GM12878 (cell line): Measurements from ENCODE around the gene MAP3K10. TPM values are rescaled to one million over a fixed set of nuclear protein-coding genes. Genes with fewer than 3 reads are reported as not detected.

ENCODE experiments used
- ATAC-seq: fragments of 200-7000 bp; cut with Tn5 transposase; 3 replicates; pipeline ENCODE4 v1.9.1; 2020; ENCODE audit warnings: mild to moderate bottlenecking, moderate library complexity
- BruUV-seq: library from RNA; stranded (reverse); fragments of 400-500 nt; replicated peaks from 2 replicates; lab custom pipeline; 2021; lab: Mats Ljungman, UMichigan
- CTCF ChIA-PET: fragments of 300-600 bp; sonication (Branson Sonifier 250); formaldehyde crosslinking; extraction: SDS; loops from one replicate; lab custom pipeline; 2021; ENCODE audit warnings: inconsistent platforms; lab: Yijun Ruan, JAX
- POLR2A ChIA-PET: fragments of 350-600 bp; formaldehyde crosslinking; extraction: SDS; loops from one replicate; lab custom pipeline; 2021; ENCODE audit warnings: inconsistent platforms; lab: Charles Lee
- RAD21 ChIA-PET: fragments of 300-600 bp; sonication (Branson Sonifier 250); formaldehyde crosslinking; loops from one replicate; lab custom pipeline; 2023; ENCODE audit warnings: antibody characterized with exemption; ENCODE audit not compliant: unreplicated experiment; lab: Charles Lee
- SMC1A ChIA-PET: fragments of 300-600 bp; sonication (Branson Sonifier 250); formaldehyde crosslinking; loops from one replicate; lab custom pipeline; 2023; ENCODE audit not compliant: unreplicated experiment, uncharacterized antibody; lab: Charles Lee
- DNase-seq: peaks from one replicate; pipeline ENCODE4 v3.0.0-alpha.2; 2011; ENCODE audit warnings: low read depth, low spot score
- FAIRE-seq: peaks from 3 replicates; lab custom pipeline; 2011; peaks lifted over from hg19 to GRCh38; lab: Jason Lieb, UNC
- H2AFZ ChIP-seq: 2 replicates; pipeline ENCODE4 v1.6.0; 2011; ENCODE audit warnings: low read depth, low read length, control low read depth; ENCODE audit not compliant: control insufficient read depth
- H3K27ac ChIP-seq: 2 replicates; pipeline ENCODE4 v1.5.1; 2011; ENCODE audit warnings: control low read depth; ENCODE audit not compliant: control insufficient read depth, insufficient read depth
- H3K27me3 ChIP-seq, 2 experiments: replicated peaks in 1 of 2; 2 replicates each; pipeline versions ENCODE4 v1.6.0 to v1.6.1; 2011; ENCODE audit warnings: low read length in 1 of 2; ENCODE audit not compliant: control insufficient read depth in 2 of 2, insufficient read depth in 2 of 2
- H3K36me3 ChIP-seq, 2 experiments: 2 replicates each; pipeline ENCODE4 v1.5.1; 2011; ENCODE audit warnings: low read length in 1 of 2; ENCODE audit not compliant: control insufficient read depth in 2 of 2, insufficient read depth in 2 of 2
- H3K4me1 ChIP-seq: 2 replicates; pipeline ENCODE4 v1.6.1; 2011; ENCODE audit warnings: mild to moderate bottlenecking, low read length, moderate library complexity, mixed read lengths; ENCODE audit not compliant: control insufficient read depth, insufficient read depth
- H3K4me2 ChIP-seq: 2 replicates; pipeline ENCODE4 v1.6.0; 2011; ENCODE audit warnings: control low read depth; ENCODE audit not compliant: control insufficient read depth, insufficient read depth
- H3K4me3 ChIP-seq: fragments of 200-600 bp; sonication (generic); 2 replicates; pipeline ENCODE4 v1.5.1; 2016
- H3K79me2 ChIP-seq: 2 replicates; pipeline ENCODE4 v1.6.0; 2011; ENCODE audit warnings: low read length; ENCODE audit not compliant: control insufficient read depth, insufficient read depth
- H3K9ac ChIP-seq: 2 replicates; pipeline ENCODE4 v1.8.0; 2011; ENCODE audit warnings: low read length, control low read depth, mixed read lengths; ENCODE audit not compliant: control insufficient read depth, insufficient read depth
- H3K9me3 ChIP-seq: replicated peaks from 3 replicates; pipeline ENCODE4 v1.5.1; 2011; ENCODE audit warnings: mild to moderate bottlenecking, low read length; ENCODE audit not compliant: control insufficient read depth, insufficient read depth
- H4K20me1 ChIP-seq: 2 replicates; pipeline ENCODE4 v1.6.0; 2011; ENCODE audit not compliant: control insufficient read depth, insufficient read depth
- GABPA ChIP-seq: IDR thresholded peaks from 2 replicates; pipeline ENCODE4 v1.6.1; 2014; ENCODE audit warnings: antibody characterized with exemption, low read depth, mild to moderate bottlenecking, inconsistent platforms
- JUNB ChIP-seq: IDR thresholded peaks from 2 replicates; pipeline ENCODE4 v1.6.1; 2016; ENCODE audit warnings: antibody characterized with exemption, mild to moderate bottlenecking
- JUND ChIP-seq: IDR thresholded peaks from 2 replicates; pipeline ENCODE4 v1.6.1; 2012; ENCODE audit warnings: low read depth, mild to moderate bottlenecking, low read length, improper control_type of control experiment, moderate library complexity
- PKNOX1 ChIP-seq: fragments of 450-650 bp; IDR thresholded peaks from 2 replicates; pipeline ENCODE4 v1.6.1; 2016; ENCODE audit warnings: mild to moderate bottlenecking
- PML ChIP-seq: IDR thresholded peaks from 2 replicates; pipeline ENCODE4 v1.6.1; 2012; ENCODE audit warnings: low read length, inconsistent platforms
- REST ChIP-seq: IDR thresholded peaks from 2 replicates; pipeline ENCODE4 v1.6.1; 2012; ENCODE audit warnings: mild to moderate bottlenecking, low read depth, low read length
- SMC3 ChIP-seq: IDR thresholded peaks from 2 replicates; pipeline ENCODE4 v1.6.1; 2011; ENCODE audit warnings: low read length, improper control_type of control experiment, borderline replicate concordance
- USF2 ChIP-seq: IDR thresholded peaks from 2 replicates; pipeline ENCODE4 v1.6.1; 2011; ENCODE audit warnings: low read depth, low read length, improper control_type of control experiment, borderline replicate concordance
- WGBS: methylation state at CpG from one replicate; pipeline ENCODE4 v1.1.6; 2016; ENCODE audit warnings: low lambda C conversion rate; ENCODE audit not compliant: insufficient replicate concordance, insufficient coverage; ENCODE audit errors: missing lambda C conversion rate; 5-methylcytosine and 5-hydroxymethylcytosine counted together
- in situ Hi-C: fragments of 300-500 bp; cut with MboI; formaldehyde crosslinking; loops from 9 replicates; pipeline ENCODE4 v1.14.3; 2018; ENCODE audit warnings: mixed read lengths
- intact Hi-C: fragments of 100-400 bp; cut with micrococcal nuclease; formaldehyde crosslinking; loops from one replicate; pipeline ENCODE4 v1.14.2; 2022; ENCODE audit not compliant: unreplicated experiment
- polyA plus RNA-seq, 11 experiments: library from polyadenylated mRNA; depleted of rRNA in 4 of 11; unstranded in 6 of 11; stranded (reverse) in 5 of 11; fragments of >200 nt; fragmentation: Nextera tagmentation in 4 of 11; fragmentation: Illumina TruSeq in 1 of 11; extraction: Ambion mirVana in 4 of 11; extraction: Trizol in 1 of 11; gene quantifications; 1 replicate in 1 of 11; 2 replicates in 10 of 11; pipeline versions ENCODE4 v1.2.1 to v1.2.3, GENCODE V29; 2011 to 2016; ENCODE audit warnings: inconsistent platforms in 2 of 11, missing spikeins in 2 of 11, low read depth in 1 of 11
- total RNA-seq, 4 experiments: library from RNA; depleted of rRNA in 3 of 4; stranded (reverse); fragments of >200 nt in 3 of 4; fragmentation: Illumina TruSeq in 1 of 4; extraction: Trizol in 1 of 4; gene quantifications; 2 replicates each; pipeline versions ENCODE4 v1.2.1 to v1.2.3, GENCODE V29; 2013 to 2021
- TF ChIP-seq, protein P1 (sequence below): IDR thresholded peaks from 2 replicates; pipeline ENCODE4 v1.6.1; 2011; ENCODE audit warnings: mild to moderate bottlenecking, low read depth, low read length, moderate library complexity; ENCODE audit not compliant: insufficient replicate concordance

The MAP3K10 gene
- total and polyA plus RNA-seq, 10 of the 15 experiments (the other 5 are each of a cell fraction or from before 2014, with no cell fraction given) = 0.11 to 16.6 (median 2.6) TPM

DNA sequence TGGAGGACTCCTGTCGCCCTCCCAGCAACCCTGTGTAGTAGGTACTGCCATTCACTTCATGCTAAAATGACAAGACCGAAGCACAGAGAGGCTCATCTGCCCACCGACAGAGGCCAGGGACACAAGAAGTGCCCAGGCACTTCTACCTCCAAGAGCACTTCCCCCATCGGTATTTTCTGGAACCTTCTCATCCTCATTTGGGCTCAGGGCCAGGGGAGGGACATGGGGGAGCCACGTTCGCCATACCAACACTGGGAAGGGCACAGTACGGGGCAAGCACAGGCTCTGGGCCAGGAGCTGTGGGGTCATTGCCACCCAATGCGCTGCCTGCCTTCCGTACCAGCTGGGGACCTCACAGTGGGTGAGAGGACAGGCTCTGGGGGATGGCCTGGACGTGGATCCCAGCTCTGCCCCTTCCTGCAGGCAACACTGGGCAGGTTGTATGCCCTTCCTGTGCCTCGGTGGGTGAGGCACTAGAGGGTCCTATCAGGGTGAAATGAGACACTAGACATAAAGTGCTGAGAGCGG lies 56.6 kb downstream of the MAP3K10 start (continued):
- no peak for TF ChIP-seq USF2

DNA sequence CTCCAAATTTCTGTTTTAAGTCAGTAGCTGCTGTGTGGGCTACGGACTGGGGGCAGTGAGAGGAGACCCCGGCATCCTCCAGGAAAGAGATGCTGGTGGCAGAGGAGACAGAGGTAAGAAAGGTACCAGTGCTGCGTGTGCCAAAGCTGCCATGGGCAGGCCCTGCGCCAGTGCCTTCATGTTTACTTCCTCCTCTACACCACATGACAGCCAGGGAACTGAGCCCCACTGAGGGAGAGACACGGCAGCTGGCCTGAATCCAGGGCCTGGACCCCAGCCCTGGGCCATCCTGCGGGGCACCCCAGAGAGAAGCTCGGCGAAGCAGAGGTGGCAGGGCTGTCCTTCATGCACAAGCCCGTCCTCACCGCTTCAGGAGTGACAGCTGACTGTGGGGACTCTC lies 58.0 kb downstream of the MAP3K10 start:
- FAIRE-seq (no peak), DNase-seq (no peak), ATAC-seq (no peak)
- no peak overlapping the region for H2AFZ ChIP-seq
- no peak overlapping the region for H3K4me2 ChIP-seq
- no peak overlapping the region for H3K27ac ChIP-seq
- TF ChIP-seq PKNOX1 = no peak
- TF ChIP-seq REST = no peak
- TF ChIP-seq JUND = no peak
- TF ChIP-seq JUNB = no peak
- no peak for TF ChIP-seq SMC3
- no peak for TF ChIP-seq GABPA
- TF ChIP-seq, protein P1, sequence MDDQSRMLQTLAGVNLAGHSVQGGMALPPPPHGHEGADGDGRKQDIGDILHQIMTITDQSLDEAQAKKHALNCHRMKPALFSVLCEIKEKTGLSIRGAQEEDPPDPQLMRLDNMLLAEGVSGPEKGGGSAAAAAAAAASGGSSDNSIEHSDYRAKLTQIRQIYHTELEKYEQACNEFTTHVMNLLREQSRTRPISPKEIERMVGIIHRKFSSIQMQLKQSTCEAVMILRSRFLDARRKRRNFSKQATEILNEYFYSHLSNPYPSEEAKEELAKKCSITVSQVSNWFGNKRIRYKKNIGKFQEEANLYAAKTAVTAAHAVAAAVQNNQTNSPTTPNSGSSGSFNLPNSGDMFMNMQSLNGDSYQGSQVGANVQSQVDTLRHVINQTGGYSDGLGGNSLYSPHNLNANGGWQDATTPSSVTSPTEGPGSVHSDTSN = no peak
- TF ChIP-seq PML = no peak
- H3K79me2 ChIP-seq = peaks cover 2% of the 10 kb centered on the region; the same call in 1 of the 2 replicates
- peaks cover 14 to 15% of the 10 kb centered on the region in 2 experiments; a peak in 3 of 4 replicates for H3K36me3 ChIP-seq
- no peaks in the 10 kb centered on the region for H3K27me3 ChIP-seq
- RAD21 ChIA-PET = no interaction called here
- no peak overlapping the region for H3K9ac ChIP-seq
- intact Hi-C loops = no loop called here
- H3K4me3 ChIP-seq = no peak overlapping the region
- 76% methylated on average over 10 of the region's 10 CpGs for WGBS
- CTCF ChIA-PET = interaction anchor here (1.1 kb wide), 1 partner anchor 25 kb away, joined by 3 read pairs; no protein-coding TSS in a partner anchor
- BruUV-seq = no TSS peak
- POLR2A ChIA-PET = no interaction called here
- SMC1A ChIA-PET = no interaction called here
- no peaks in the 10 kb centered on the region for H4K20me1 ChIP-seq
- in situ Hi-C loops = no loop called here
- no peaks in the 10 kb centered on the region for H3K4me1 ChIP-seq
- no peaks in the 10 kb centered on the region for H3K9me3 ChIP-seq
